ENCODE data around the gene SPINT2. TPM values are rescaled to one million over a fixed set of nuclear protein-coding genes. Genes with fewer than 3 reads are reported as not detected.

Gene SPINT2
- total RNA-seq, 2 donors from 2014 or later, result 349 to 932 TPM

- H3K4me3 ChIP-seq, result no peak overlapping the region
- intact Hi-C loops (cut with DNase I), result no loop called here
- WGBS, result 94% methylated on average over 7 of the region's 7 CpGs
- DNase-seq (ENCODE audit: low spot score), result no peak
- no peaks in the 10 kb centered on the region for H3K36me3 ChIP-seq
- H3K9me3 ChIP-seq, result no peaks in the 10 kb centered on the region
- peak overlapping the region; percentile 65 to 73 for H3K27ac ChIP-seq
- TF ChIP-seq POLR2A (IDR thresholded peaks at IDR 0.05) (no peak), POLR2AphosphoS5 (IDR thresholded peaks at IDR 0.05) (no peak), CTCF (IDR thresholded peaks at IDR 0.05) (no peak)
- H3K4me1 ChIP-seq (replicated peaks), result peaks cover 41% of the 10 kb centered on the region
- H3K27me3 ChIP-seq (replicated peaks; ENCODE audit: insufficient read depth), result no peaks in the 10 kb centered on the region
Observed at GRCh38 chr19:38276942-38277517, 12.7 kb downstream of the SPINT2 start.

GRCh38 chr19:38277549-38277948, 13.2 kb downstream of the SPINT2 start:
- H3K4me1 ChIP-seq (replicated peaks), result peaks cover 41% of the 10 kb centered on the region
- intact Hi-C loops (cut with DNase I), result no loop called here
- TF ChIP-seq POLR2AphosphoS5 (IDR thresholded peaks at IDR 0.05), result peak; percentile 90
- no peak for TF ChIP-seq CTCF (IDR thresholded peaks at IDR 0.05)
- H3K27me3 ChIP-seq (replicated peaks; ENCODE audit: insufficient read depth), result no peaks in the 10 kb centered on the region
- H3K4me3 ChIP-seq, result no peak overlapping the region
- no peaks in the 10 kb centered on the region for H3K9me3 ChIP-seq
- 31% methylated on average over 5 of the region's 5 CpGs for WGBS
- DNase-seq (ENCODE audit: low spot score), result peak; percentile 58
- peak overlapping the region; percentile 65 to 73 for H3K27ac ChIP-seq
- H3K36me3 ChIP-seq, result no peaks in the 10 kb centered on the region

GRCh38 chr19:38277969-38278680, 13.8 kb downstream of the SPINT2 start:
- Histone ChIP-seq H3K36me3 (no peaks in the 10 kb centered on the region), H3K27me3 (replicated peaks; ENCODE audit: insufficient read depth) (no peaks in the 10 kb centered on the region), H3K4me1 (replicated peaks) (peaks cover 36% of the 10 kb centered on the region), H3K4me3 (no peak overlapping the region), H3K27ac (peak overlapping the region; percentile 65 to 73), H3K9me3 (no peaks in the 10 kb centered on the region)
- WGBS, result 39% methylated on average over 9 of the region's 9 CpGs
- TF ChIP-seq POLR2AphosphoS5 (IDR thresholded peaks at IDR 0.05), result peak; percentile 36
- TF ChIP-seq CTCF (IDR thresholded peaks at IDR 0.05), result no peak
- intact Hi-C loops (cut with DNase I), result no loop called here
- no peak for DNase-seq (ENCODE audit: low spot score)

- 67% methylated on average over 2 of the region's 2 CpGs for WGBS
- H3K4me3 ChIP-seq, result no peak overlapping the region
- peak overlapping the region; percentile 65 to 73 for H3K27ac ChIP-seq
- TF ChIP-seq POLR2AphosphoS5 (IDR thresholded peaks at IDR 0.05), result no peak
- no peak for TF ChIP-seq CTCF (IDR thresholded peaks at IDR 0.05)
- TF ChIP-seq POLR2A (IDR thresholded peaks at IDR 0.05), result no peak
- intact Hi-C loops (cut with DNase I), result no loop called here
- no peaks in the 10 kb centered on the region for H3K36me3 ChIP-seq
- H3K4me1 ChIP-seq (replicated peaks), result peaks cover 30% of the 10 kb centered on the region
- no peaks in the 10 kb centered on the region for H3K27me3 ChIP-seq (replicated peaks; ENCODE audit: insufficient read depth)
- no peaks in the 10 kb centered on the region for H3K9me3 ChIP-seq
- DNase-seq (ENCODE audit: low spot score), result no peak
Observed at GRCh38 chr19:38278751-38279150, 14.4 kb downstream of the SPINT2 start.
